ENCODE data around the gene OR6S1.

DNA sequence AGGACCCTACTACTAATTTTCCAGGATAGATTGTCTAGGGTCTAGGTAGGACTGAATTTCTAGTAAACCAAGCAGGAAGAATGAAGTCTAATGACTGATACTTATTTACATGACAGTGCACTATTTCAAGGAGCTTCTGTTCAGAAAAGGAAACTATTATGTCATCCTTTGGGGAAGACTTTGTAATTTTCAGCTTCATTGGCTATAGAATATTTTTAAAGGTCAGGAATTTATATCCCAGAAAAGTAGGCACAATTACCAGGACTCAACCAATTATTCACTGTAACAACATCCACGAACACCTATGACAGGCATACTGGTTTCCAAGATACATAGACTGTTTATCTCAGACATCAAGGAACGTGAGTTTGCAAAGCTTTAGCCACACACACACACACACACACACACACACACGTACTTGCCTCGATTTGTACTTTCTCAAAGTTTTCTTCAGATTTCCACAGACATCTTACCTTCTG is 23.2 kb downstream of the OR6S1 start:
- no peak for TF ChIP-seq EZH2phosphoT487 (IDR thresholded peaks at IDR 0.05; ENCODE audit: low read length)
- TF ChIP-seq EZH2 (optimal IDR thresholded peaks at IDR 0.05; ENCODE audit: low read depth, low read length), result no peak
- TF ChIP-seq, protein P1, sequence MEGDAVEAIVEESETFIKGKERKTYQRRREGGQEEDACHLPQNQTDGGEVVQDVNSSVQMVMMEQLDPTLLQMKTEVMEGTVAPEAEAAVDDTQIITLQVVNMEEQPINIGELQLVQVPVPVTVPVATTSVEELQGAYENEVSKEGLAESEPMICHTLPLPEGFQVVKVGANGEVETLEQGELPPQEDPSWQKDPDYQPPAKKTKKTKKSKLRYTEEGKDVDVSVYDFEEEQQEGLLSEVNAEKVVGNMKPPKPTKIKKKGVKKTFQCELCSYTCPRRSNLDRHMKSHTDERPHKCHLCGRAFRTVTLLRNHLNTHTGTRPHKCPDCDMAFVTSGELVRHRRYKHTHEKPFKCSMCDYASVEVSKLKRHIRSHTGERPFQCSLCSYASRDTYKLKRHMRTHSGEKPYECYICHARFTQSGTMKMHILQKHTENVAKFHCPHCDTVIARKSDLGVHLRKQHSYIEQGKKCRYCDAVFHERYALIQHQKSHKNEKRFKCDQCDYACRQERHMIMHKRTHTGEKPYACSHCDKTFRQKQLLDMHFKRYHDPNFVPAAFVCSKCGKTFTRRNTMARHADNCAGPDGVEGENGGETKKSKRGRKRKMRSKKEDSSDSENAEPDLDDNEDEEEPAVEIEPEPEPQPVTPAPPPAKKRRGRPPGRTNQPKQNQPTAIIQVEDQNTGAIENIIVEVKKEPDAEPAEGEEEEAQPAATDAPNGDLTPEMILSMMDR (IDR thresholded peaks at IDR 0.05; ENCODE audit: low read length), result no peak

All from MM.1S (cell line).